Muscle layer of duodenum (tissue), 2 donors: ENCODE results near the gene ARHGEF2.

Source experiments
- H3K27ac ChIP-seq: one replicate; pipeline ENCODE4 v1.7.0; 2013; ENCODE audit warnings: mild to moderate bottlenecking, low read length
- H3K27me3 ChIP-seq: one replicate; pipeline ENCODE4 v1.7.0; 2013; ENCODE audit warnings: low read depth, mild to moderate bottlenecking, control low read depth, low read length
- H3K36me3 ChIP-seq, 2 donors: one replicate each; pipeline ENCODE4 v1.7.0; 2013; ENCODE audit warnings: low read length in 2 of 2, control low read depth in 1 of 2, mild to moderate bottlenecking in 1 of 2; ENCODE audit not compliant: insufficient read depth in 2 of 2, control insufficient read depth in 1 of 2
- H3K4me1 ChIP-seq, 2 donors: one replicate each; pipeline ENCODE4 v1.7.0; 2013; ENCODE audit warnings: low read length in 2 of 2, mild to moderate bottlenecking in 2 of 2, control low read depth in 1 of 2, moderate library complexity in 1 of 2; ENCODE audit not compliant: insufficient read depth in 2 of 2, control insufficient read depth in 1 of 2
- H3K4me3 ChIP-seq, 2 donors: one replicate each; pipeline ENCODE4 v1.7.0; 2013; ENCODE audit warnings: low read length in 2 of 2, low read depth in 1 of 2, mild to moderate bottlenecking in 1 of 2
- H3K9me3 ChIP-seq, 2 donors: one replicate each; pipeline ENCODE4 v1.7.0; 2013; ENCODE audit warnings: low read length in 2 of 2, control low read depth in 1 of 2, mild to moderate bottlenecking in 1 of 2; ENCODE audit not compliant: control insufficient read depth in 1 of 2
- donor health status: healthy.

The ARHGEF2 gene

DNA sequence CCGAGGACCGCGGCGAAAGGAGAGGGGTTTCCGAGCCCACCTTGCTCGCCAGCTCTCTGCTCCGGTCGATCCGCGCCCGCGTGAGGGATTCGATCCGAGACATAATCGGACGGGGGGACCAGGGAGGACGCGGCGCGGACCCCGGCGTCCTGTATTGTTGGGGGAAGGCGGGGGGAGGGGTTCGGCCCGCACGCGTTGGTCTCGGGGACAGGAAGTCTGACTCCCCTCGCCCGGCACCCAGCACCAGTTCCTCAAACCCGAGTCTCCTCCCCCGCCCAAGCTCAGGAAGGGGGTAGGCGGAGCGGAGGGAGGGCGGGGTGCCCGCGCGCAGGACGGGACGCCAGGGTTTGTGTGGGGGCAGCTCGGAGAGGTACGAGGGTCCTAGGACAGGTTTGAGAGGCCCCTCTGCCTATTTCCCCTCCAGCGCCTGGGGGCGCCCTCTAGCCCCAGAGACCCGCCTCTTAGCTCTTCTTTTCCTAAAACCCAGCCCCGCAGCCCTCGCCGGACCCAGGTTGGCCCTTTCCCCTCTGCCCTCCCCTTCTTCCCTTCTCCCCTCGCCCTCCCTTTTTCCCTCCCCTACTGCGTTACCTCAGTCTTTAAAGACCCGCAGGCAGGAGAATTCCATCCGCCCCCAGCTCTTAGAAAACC, at the start of gene ARHGEF2:
ARHGEF2 (minus strand) TSS at position 223 of the 648 bp plus-strand sequence; CDS start at position 103, 120 bp downstream.
- H3K27me3 ChIP-seq = no peaks in the 10 kb centered on the region
- H3K4me3 ChIP-seq = peak within 1 kb of the TSS; percentile 83 to 89
- no peaks in the 10 kb centered on the region for H3K9me3 ChIP-seq
- H3K36me3 ChIP-seq = peaks cover 0 to 12% of the 10 kb centered on the region in 2 donors
- peak within 1 kb of the TSS; percentile 87 for H3K27ac ChIP-seq
- peaks cover 56 to 81% of the 10 kb centered on the region in 2 donors for H3K4me1 ChIP-seq

DNA sequence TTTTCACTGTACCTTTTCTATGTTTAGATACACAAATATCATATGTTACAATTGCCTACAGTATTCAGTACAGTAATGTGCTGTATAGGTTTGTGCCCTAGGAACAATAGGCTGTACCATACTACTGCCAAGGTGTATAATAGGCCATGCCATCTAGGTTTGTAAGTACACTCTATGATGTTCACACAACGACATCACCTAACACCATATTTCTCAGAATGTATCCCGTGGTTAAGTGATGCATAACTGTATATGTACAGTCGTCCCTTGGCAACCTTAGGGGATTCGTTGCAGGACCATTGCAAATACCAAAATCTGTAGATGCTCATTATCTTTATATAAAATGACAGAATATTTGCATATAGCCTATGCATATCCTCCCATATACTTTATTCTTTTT, 48.2 kb upstream of the ARHGEF2 start:
- H3K9me3 ChIP-seq = no peaks in the 10 kb centered on the region
- H3K4me3 ChIP-seq = no peak overlapping the region
- H3K27me3 ChIP-seq = no peaks in the 10 kb centered on the region
- no peak overlapping the region for H3K27ac ChIP-seq
- no peaks in the 10 kb centered on the region for H3K4me1 ChIP-seq
- no peaks in the 10 kb centered on the region for H3K36me3 ChIP-seq

DNA sequence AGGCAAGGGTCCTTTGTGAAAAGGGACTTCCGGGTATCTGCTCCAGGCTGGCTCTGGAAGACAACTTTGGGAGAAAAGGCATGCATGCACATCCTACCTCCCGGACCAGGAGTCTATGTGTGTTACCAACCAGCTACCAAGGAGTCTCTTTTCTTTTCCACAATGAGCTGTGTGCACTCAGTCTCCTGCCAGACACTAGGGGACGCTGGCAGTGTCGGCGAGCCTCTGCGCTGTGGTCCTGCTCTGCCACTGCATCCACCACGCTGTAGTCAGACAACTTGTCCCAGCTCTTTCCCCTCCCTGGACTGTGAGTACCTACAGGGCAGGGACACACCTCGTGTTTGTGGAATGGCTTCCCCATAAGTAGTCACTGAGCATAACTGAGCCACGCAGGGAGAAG, 47.5 kb upstream of the ARHGEF2 start:
- H3K27me3 ChIP-seq = no peaks in the 10 kb centered on the region
- H3K4me1 ChIP-seq = no peaks in the 10 kb centered on the region
- H3K27ac ChIP-seq = no peak overlapping the region
- H3K9me3 ChIP-seq = no peaks in the 10 kb centered on the region
- no peak overlapping the region for H3K4me3 ChIP-seq
- no peaks in the 10 kb centered on the region for H3K36me3 ChIP-seq

DNA sequence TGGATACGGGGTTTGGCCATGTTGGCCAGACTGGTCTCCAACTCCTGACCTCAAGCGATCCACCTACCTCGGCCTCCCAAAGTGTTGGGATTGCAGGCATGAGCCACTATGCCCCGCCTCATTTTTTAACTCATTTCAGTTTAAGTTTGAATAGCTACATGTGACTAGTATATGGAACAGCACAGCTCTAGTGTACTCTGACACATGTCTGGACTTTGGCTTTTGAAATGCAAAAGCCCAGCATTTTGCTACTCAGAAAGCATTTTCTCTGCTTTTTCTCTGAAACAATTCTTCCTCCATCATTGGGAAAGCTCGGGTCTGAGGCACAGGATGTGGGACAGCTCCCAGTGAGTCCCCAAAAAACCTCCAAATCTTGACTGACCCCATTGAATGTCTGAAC, 46.5 kb upstream of the ARHGEF2 start:
- Histone ChIP-seq H3K9me3 (no peaks in the 10 kb centered on the region), H3K27me3 (no peaks in the 10 kb centered on the region), H3K4me3 (no peak overlapping the region), H3K4me1 (peaks cover 4 to 5% of the 10 kb centered on the region in 2 donors), H3K36me3 (no peaks in the 10 kb centered on the region), H3K27ac (no peak overlapping the region)

DNA sequence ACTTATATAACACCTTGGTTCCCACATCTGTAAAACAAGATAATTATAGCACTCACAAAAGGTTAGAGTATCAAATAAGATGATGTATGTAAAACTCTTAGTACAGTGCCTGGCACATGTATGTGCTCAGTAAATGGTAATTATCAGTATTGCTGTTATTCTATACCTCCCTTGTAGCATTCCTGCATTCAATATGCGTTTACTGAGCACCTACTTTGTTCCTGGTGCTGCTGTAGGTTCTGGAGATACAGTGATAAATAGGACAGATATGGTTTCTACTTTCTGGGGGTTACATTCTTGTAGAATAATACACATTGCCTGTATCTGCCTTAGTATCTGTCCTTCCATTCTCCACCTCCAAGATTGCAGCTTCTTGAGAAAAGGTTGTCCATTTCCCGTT, 43.6 kb upstream of the ARHGEF2 start:
- no peaks in the 10 kb centered on the region for H3K27me3 ChIP-seq

DNA sequence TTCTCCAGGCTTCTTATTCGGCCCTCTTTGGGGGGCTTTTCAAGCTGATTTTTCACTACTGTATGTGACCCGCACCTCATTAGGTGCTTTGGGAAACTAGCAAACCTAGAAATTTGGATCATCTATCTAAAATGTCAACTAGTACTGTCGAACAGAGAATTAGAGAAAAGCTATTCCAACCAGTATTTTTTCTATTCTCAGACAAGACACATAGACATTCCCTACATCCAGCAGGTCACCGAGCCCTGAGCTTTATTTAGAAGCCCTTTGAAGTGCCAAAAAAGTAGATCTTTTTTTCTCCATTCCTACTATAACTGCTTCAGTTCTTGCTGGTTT, 42.7 kb upstream of the ARHGEF2 start:
- Histone ChIP-seq H3K27me3 (no peaks in the 10 kb centered on the region), H3K4me3 (peak overlapping the region; percentile 79 to 82), H3K4me1 (peaks cover 8 to 14% of the 10 kb centered on the region in 2 donors), H3K27ac (peak overlapping the region; percentile 60), H3K9me3 (no peaks in the 10 kb centered on the region), H3K36me3 (peaks cover 7 to 15% of the 10 kb centered on the region in 2 donors)

More for the DNA sequence above, 43.6 kb upstream of the ARHGEF2 start:
- H3K27ac ChIP-seq = no peak overlapping the region
- peaks cover 8 to 14% of the 10 kb centered on the region in 2 donors for H3K4me1 ChIP-seq
- H3K4me3 ChIP-seq = no peak overlapping the region
- H3K36me3 ChIP-seq = peaks cover 6 to 7% of the 10 kb centered on the region in 2 donors
- no peaks in the 10 kb centered on the region for H3K9me3 ChIP-seq

DNA sequence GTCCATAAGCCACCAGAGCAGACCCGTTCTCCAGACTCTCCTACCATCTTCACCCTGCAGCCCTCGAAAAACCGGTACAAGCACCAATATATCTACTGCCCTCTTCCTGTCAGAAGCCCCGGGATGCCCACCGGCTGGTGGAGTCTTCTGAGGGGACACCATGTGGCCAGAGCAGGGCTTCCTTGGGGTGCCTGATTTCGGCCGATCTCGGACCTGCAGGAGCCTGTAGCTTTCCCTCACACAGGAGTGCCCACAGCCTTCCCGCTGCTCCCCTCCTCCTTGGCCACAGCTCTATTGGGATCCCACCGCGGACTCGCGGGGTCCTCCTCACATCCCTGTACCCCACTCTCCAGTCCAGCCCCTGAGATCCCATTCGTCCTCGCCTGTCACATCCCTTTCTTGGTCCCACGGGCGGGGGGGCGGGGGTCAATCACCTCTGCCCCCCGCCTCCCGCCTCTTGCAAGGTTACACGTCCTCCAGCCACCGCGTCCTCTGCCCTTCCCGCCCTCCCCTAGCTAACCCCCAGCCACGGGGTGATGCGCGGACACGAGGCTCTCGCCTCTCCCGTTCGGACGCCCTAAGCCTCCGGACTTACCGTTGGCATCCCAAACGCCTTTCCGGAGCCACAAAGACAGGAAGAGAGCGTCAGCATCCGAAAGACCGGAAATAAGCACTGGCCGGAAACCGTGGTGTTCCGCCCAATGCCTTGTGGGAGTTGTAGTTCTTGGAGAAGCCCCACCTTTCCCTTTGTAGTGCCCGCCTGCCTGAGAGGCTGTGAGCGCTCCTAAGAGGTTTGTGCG, 42.1 kb upstream of the ARHGEF2 start, which contains the start of gene SSR2:
SSR2 (minus strand) TSS at position 659 of the 800 bp plus-strand sequence. CDS start 784 bp downstream, outside the sequence.
- no peaks in the 10 kb centered on the region for H3K9me3 ChIP-seq
- peaks cover 7 to 18% of the 10 kb centered on the region in 2 donors for H3K36me3 ChIP-seq
- no peaks in the 10 kb centered on the region for H3K27me3 ChIP-seq
- peak within 1 kb of the TSS; percentile 60 for H3K27ac ChIP-seq
- H3K4me1 ChIP-seq = peaks cover 8 to 14% of the 10 kb centered on the region in 2 donors
- peak within 1 kb of the TSS; percentile 79 to 82 for H3K4me3 ChIP-seq

DNA sequence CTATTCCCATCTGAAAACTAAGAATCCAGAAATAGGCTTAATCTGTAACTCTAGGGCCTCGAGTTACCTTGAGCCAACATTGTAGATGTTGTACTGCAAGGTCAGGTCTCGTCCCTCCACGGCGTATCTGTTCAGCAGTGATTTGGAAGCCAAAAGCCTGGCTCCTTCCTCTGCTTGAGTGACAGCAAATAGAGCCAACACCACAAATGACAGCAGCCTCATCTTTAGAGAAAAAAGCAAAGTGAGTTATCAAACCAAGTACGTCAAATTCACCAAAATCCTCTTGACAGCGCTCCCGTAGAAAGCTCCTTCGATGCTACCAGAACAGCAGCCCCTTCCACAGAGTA, 41.6 kb upstream of the ARHGEF2 start:
- H3K36me3 ChIP-seq = peaks cover 8 to 21% of the 10 kb centered on the region in 2 donors
- H3K27me3 ChIP-seq = no peaks in the 10 kb centered on the region
- H3K4me1 ChIP-seq = peaks cover 8 to 14% of the 10 kb centered on the region in 2 donors
- H3K27ac ChIP-seq = peak overlapping the region; percentile 60
- no peaks in the 10 kb centered on the region for H3K9me3 ChIP-seq
- H3K4me3 ChIP-seq = peak overlapping the region; percentile 79 to 82

DNA sequence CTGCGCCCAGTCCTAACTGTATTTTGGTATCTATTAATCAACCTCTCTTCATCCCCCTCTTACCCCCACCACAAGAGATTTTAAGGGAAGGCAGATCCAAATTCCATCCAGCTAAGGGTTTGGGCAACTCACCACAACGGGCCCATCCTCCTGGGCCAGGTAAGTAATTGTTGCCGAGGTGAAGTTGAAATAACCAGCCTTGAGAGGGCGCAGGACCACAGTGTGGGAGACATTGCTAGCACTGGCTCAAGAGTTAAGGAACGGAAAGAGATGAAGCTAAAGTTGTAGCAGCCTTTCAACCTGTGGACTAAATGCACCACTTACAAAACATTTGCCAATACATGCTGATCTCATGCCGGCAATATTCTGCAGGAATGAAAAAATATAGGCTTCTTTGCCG, 36.5 kb upstream of the ARHGEF2 start:
- Histone ChIP-seq H3K36me3 (peaks cover 46 to 67% of the 10 kb centered on the region in 2 donors), H3K27ac (no peak overlapping the region), H3K4me1 (peaks cover 4 to 9% of the 10 kb centered on the region in 2 donors), H3K4me3 (no peak overlapping the region), H3K27me3 (no peaks in the 10 kb centered on the region), H3K9me3 (no peaks in the 10 kb centered on the region)

DNA sequence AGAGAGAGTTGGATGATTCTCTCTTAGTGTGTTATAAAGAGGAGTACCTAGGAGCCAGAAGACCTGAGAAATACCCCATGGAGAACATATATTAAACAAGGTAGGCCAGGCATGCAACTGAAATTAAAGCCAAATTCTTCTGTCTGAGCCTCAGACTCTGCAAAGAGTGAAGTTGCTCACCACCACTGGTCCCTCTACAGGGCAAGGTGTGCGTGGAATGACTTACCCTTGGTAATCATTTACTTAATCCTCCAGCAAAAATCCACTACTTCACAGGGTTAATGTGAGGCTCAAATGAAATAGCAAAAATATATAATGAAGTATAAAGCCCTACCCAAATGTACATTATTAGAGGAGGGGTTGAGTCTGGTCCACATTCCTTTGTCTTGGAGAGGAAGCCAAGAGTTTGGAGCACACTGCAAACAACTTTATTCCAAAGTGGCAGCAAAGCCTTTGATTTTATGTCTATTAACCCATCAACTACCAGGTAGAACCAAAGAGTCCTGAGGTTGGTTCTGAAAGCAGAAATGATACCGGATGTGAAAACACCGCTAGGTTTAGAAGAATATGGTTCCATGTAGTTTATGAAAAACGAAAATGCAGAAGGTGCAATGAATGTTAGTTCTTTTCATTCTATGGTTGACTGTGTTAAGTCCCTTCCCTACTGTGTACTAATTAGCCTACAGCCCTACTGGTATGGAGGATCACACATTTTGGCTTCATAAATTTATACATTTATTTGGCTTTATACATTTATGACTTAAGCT, 33.9 kb upstream of the ARHGEF2 start:
- no peaks in the 10 kb centered on the region for H3K4me1 ChIP-seq
- H3K9me3 ChIP-seq = no peaks in the 10 kb centered on the region
- H3K4me3 ChIP-seq = no peak overlapping the region
- peaks cover 52 to 79% of the 10 kb centered on the region in 2 donors for H3K36me3 ChIP-seq
- no peaks in the 10 kb centered on the region for H3K27me3 ChIP-seq
- no peak overlapping the region for H3K27ac ChIP-seq

DNA sequence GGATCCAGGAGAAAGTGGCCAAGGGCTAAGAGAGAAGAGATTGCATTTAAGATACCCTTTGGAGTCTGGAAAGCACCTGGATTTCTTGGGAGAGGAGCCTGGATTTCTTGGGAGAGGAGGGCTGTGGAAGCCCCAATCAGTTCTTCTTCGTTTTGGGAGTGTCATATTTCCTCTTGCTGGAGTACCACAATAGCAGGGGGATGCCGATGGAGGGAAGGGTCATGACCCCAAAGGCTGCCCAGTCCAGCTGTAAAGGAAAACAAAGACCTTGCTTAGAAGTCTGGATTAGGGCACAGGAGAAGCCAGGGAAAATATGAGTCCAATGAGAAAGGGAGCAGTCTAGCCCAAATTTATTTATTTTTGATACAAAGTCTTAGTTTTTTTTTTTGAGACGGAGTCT, 31.1 kb upstream of the ARHGEF2 start:
- no peaks in the 10 kb centered on the region for H3K9me3 ChIP-seq
- no peaks in the 10 kb centered on the region for H3K4me1 ChIP-seq
- H3K36me3 ChIP-seq = peaks cover 48 to 57% of the 10 kb centered on the region in 2 donors
- H3K27ac ChIP-seq = no peak overlapping the region
- H3K27me3 ChIP-seq = no peaks in the 10 kb centered on the region
- H3K4me3 ChIP-seq = no peak overlapping the region
